SKM-1 (cell line): ENCODE data around the gene PPP2R2B.
"Not testable (repeated sequence)": the region's sequence is repeated elsewhere in the genome, so short reads cannot be mapped to it uniquely, and the experiment has no call there.

Experiments used
- DNase-seq: peaks from one replicate; lab custom pipeline; 2025; ENCODE audit not compliant: unreplicated experiment; lab: John Stamatoyannopoulos, UW

Gene PPP2R2B

DNA sequence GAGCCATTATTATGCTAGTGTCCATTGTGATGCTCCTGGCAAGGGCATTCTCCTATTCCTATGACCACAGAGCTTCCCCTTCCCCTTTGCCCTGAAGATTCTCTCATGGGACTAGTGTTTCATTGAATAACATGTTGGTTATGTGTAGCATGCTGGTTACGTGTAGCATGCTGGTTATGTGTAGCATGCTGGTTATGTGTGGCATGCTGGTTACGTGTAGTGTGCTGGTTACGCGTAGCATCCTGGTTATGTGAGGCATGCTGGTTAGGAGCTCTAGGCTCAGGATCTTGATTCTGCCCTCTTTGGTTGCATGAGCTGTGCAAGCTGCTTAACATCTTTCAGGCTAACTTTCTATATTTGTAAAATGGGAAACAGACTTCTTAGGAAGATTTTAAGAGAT is 316.1 kb downstream of the PPP2R2B start:
- DNase-seq, result no peak

DNA sequence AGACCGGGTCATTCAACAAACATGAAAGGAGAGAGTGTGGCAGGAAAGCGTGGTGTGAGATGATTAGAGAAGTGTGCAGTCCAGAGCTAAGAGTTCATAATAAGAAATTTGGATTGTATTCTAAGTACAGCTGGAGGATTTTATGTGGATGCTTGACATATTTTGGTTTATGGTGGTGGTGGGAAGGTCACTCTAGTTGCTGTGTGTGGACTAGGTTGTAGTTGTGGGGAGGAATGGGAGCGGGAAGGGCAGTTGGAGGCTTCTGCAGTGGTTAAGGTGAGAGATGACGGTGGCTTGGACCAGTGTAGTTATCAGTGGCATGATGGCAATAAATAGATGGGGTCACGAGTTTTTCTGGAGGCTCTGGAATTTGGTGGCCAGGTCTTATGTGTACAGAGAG is 316.8 kb downstream of the PPP2R2B start:
- no peak for DNase-seq

DNA sequence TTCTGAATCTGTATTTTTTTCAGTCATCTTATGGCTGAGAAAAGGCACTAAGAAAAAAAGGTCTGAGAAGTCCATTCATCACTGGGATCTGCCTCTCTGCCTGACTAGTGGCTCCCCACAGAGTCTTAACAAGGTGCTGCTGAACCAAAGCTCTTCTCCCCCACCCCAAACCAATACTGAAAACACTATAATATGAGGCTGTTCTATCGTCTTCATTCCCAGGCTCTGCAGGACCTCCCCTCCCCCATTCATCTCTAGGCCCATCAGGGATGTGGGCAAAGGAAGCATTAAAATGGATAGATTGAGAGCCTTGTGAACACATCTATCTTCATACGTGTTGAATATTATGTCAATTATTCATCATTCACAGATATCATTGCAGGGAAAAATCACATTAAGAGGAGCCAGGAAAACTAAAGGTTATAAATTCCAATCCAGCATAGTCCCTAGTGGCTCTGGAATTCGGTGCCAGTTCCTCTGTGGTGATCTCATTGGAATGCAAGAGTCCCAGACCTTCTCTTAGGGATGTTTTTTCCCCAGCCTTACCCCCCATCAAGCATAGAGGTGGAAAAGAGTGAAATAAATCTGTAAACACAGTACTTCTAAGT is 318.2 kb downstream of the PPP2R2B start:
- DNase-seq, result no peak

DNA sequence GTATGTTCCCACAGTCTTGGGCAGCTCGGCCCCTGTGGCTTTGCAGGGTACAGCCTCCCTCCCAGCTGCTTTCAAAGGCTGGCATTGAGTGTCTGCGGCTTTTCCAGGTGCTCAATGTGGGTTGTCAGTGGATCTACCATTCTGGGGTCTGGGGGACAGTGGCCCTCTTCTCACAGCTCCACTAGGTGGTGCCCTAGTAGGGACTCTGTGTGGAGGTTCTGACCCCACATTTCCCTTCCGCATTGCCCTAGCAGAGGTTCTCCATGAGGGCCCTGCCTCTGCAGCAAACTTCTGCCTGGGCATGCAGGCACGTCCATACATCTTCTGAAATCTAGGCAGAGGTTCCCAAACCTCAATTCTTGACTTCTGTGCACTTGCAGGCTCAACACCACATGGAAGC is 321.7 kb downstream of the PPP2R2B start:
- DNase-seq, result not testable (repeated sequence)

DNA sequence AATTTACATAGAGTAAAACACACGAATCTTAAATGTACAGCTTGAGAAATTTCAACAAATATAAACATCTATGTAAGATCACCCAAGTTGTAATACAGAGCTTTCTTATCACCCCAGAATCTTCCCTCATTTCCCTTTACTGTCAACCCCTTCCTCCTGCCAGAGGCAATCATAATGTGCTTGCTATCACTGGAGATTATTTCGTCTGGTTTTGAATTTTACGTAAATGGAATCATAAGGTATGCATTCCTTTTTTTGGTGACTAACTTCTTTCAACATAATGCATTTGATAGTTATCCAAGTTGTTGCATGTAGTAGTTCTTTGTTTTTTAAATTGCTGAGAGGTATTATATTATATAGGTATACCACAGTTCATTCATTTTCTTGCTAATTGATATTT is 325.1 kb downstream of the PPP2R2B start:
- DNase-seq, result no peak

DNA sequence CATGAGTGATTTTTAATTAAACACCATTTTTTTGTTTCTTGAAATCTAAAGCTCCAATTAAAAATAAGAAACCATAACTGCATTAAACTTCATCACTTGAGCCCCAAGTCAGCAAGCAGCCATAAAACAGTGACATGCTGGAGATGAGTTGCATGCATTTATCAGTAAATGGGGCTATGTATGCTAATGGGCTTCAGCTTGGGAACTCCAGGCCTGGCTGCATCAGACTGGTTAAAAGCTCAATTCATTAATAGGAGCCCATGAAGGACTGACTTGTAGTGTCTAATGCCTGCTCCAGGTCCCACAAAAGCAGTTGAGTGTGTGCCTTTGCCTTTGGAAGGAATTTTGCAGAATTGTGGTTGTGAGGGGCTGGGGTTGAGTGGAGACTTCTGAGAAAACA is 328.9 kb downstream of the PPP2R2B start:
- no peak for DNase-seq

DNA sequence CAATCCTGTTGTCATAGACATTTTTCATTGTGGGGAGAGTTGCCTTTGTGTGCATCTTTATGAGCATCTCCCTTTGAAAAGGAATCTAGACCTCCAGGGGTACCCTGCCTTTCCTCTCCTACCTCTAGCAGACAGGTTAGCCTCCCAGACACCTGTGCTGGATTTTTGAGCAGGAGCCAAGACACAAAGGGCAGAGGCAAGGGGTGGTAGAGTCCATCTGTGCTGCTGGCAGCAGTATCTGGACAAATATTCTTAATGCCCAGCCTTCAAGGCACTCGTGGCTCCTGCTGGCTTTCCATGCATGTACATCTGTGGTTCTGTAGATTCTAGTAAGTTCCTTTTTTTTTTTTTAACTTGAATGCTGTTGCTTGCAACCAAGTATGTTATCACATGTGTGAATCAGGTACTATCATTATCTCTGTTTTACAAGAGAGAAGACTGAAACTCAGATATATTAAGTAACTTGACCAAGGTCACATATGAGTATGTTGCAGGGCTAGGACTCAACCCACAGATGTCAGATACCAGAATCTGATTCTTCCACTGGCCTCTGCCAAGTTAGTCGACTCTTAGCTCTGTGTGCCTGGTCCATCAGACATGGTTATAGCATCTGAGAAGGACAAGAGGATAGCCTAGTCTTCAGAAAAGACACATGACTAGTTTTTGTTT is 329.6 kb downstream of the PPP2R2B start:
- DNase-seq, result no peak

DNA sequence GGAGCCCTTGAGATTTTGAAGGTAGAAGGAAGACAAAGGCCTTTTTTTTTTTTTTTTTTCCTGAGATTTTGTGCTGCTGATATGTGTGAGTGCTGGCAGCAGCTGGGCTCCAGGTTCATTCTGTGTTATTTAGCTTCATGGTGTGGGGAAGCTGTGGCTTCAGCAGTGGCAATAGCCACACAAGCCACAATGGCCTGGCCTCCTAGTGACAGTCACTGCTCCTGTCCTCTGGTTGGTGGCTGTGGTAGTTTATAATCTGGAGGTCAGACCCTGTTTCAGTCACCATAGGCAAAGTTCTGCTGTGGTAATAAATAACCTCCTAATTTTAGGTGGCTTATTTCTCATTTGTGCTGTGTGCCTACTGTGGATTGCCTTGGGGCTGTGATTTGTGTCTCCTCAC is 334.3 kb downstream of the PPP2R2B start:
- DNase-seq, result no peak

DNA sequence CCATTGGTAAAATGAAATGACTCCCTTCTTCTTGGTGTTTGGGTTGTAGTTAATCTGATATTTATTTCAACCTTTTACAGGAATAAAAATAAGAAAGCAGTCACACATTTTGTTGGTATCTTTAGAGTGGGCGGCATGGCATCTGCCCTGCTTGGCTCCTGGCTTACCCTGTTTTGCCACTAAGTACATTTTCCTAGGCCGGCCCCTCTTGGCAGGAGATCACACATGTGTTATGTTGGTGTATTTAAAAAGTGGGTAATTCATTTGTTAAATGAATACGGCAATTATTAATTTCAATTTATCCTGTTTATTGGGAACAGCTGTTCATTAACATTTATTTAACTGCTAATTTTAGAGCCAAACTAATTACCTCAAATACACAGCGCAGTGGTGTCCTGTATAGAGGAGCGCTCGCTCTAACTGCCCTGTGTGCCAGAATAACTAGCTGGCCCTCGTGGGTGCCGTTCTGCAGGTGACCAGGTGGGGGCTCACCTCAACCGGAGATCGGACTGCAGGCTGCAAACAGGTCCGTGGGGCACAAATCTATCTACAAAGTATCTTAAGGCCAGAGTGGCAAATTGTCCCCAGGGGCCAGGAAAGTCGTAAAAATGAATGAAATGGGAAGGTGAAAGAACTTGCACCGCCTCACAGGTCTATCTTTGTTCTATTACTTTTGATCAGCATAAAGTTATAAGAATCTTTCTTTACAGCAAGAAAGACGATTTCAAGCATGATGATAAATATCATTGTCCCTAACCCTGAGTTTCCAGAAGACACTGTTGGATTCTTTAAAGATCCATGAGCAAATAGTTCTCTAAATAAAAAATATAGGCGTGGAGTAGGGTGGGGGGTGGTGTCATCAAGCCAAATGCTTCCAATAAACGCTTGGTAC is 336.4 kb downstream of the PPP2R2B start:
- DNase-seq, result peak; percentile 18

DNA sequence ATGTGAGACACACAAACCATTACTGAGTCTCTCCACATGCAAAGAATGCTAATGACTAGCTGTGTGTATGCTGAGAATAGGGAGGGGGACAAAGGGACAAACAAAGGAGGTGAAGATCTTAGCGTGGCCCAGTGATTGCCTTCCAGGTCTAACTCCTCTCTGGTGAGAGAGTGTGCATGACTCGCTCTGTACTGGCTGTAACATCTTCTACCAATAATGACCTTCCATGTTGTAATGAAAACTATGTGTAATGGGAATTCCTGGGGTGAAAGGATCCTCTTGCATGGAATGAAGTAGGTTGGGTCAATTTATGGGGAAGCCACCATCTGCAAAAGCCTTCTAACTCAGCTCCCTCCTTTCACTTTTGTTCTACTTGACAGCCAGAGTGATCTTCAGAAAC is 338.1 kb downstream of the PPP2R2B start:
- DNase-seq, result no peak

DNA sequence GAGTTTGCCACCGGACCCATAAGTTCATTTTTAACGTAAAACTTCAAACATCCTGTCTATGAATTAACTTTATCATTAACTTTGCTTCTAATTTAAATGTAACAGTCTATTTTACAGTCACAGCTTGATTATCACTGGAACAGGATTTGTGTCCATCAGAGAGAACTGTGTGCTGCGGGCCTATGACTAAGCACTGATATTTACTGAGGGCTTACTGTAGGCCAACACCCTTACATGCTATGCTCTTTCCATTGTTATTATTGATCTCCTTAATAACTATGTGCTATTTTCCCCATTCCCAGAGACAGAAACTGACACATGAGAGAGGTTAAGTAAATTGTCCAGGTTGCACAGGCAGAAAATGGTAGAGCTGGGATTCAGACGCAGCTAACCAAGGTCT is 338.6 kb downstream of the PPP2R2B start:
- DNase-seq, result no peak

DNA sequence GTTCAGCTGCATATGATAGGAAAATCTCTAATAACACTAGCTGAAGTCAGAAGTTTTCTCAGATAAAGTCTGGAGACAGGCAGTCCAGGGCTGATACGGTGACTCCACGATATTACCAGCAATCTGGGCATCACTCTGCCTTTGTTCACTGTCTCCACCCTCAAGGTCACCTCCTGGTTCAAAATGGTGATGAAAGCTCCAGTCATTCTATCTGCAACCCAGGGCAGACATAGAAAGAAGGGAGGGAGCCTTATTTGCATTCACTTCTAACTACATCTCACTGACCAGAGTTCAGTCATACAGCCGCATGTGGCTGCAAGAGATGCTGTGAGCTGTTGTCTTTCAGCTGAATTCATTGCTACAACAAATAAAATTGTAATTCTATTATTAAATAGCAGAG is 340.1 kb downstream of the PPP2R2B start:
- DNase-seq, result no peak

DNA sequence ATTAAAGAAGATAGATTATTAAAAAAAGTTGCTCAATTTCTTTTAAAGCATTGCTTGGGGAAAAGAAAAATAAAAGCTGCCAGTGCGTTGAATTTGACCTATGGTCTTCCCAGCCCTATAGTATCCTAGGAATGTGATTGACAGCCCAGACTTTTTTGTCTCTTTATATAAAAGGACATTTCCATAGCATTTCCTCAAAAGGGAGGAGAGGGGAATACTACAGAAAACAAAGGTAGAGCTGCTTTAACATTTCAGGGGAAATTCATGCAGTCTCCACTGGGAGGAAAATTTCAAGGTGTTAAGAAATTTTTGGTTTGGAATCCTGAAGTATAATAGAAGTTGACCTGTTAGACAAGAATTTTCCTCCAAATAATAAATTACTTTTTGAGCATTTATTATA is 344.7 kb downstream of the PPP2R2B start:
- DNase-seq, result no peak

DNA sequence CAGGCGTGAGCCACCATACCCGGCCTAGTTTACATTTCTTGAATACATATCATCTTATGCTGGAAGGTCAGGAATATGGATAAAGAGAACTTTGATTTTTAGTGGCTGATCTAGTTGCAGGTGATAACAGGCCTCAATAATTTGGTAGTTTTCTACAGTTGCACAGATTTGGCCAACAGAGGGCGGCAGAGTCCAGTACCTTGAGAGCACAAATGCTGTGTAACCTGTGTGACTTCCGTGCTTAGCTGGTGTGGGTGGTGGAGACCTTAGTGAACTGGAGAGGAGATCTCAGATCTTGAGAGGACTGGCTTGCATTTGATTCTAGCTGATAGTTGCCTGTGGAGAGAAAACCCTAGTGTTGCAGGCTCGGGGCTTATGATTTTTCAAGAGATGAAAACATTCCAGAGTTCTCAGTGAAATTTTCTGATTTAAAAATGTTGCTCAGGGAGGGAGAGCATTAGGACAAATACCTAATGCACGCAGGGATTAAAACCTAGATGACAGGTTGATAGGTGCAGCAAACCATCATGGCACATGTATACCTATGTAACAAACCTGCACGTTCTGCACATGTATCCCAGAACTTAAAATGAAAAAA is 345.2 kb downstream of the PPP2R2B start:
- DNase-seq, result peak; percentile 74
